Uterus (tissue), 4 donors: ENCODE data around the gene SMIM31. TPM values are rescaled to one million over a fixed set of nuclear protein-coding genes. Genes with fewer than 3 reads are reported as not detected.

Experiments used
- DNase-seq, 2 donors: peaks; one replicate each; pipeline ENCODE4 v3.0.0-alpha.2; 2019 to 2020
- H3K27ac ChIP-seq, 2 donors: fragments of 200-600 bp; sonication (generic); 1 replicate in 1 of 2; 2 replicates in 1 of 2; pipeline ENCODE4 v1.5.1; 2016 to 2018
- H3K27me3 ChIP-seq, 2 donors: fragments of 200-600 bp; sonication (generic); one replicate each; pipeline ENCODE4 v1.5.1; 2018 to 2019; ENCODE audit warnings: control low read depth in 1 of 2
- H3K36me3 ChIP-seq, 2 donors: fragments of 200-600 bp; sonication (generic); one replicate each; pipeline ENCODE4 v1.5.1; 2019; ENCODE audit warnings: control low read depth in 1 of 2
- H3K4me1 ChIP-seq, 2 donors: fragments of 200-600 bp; sonication (generic); one replicate each; pipeline ENCODE4 v1.5.1; 2018 to 2019; ENCODE audit warnings: control low read depth in 1 of 2
- H3K4me3 ChIP-seq, 2 donors: fragments of 200-600 bp; sonication (generic); 1 replicate in 1 of 2; 2 replicates in 1 of 2; pipeline ENCODE4 v1.5.1; 2018 to 2019; ENCODE audit warnings: mild to moderate bottlenecking in 1 of 2
- H3K9me3 ChIP-seq, 2 donors: fragments of 200-600 bp; sonication (generic); one replicate each; pipeline ENCODE4 v1.5.1; 2019; ENCODE audit warnings: control low read depth in 1 of 2
- CTCF ChIP-seq, 4 experiments: fragments of 200-600 bp in 2 of 4; fragments of 450-650 bp in 2 of 4; sonication (generic) in 2 of 4; IDR thresholded peaks; one replicate each; pipeline ENCODE4 v1.5.1; 2016 to 2019; ENCODE audit warnings: antibody characterized with exemption in 4 of 4, mild to moderate bottlenecking in 2 of 4, moderate library complexity in 1 of 4
- POLR2A ChIP-seq, 2 donors: fragments of 450-650 bp; IDR thresholded peaks; one replicate each; pipeline ENCODE4 v1.6.1; 2016; ENCODE audit warnings: antibody characterized with exemption in 2 of 2, mild to moderate bottlenecking in 1 of 2, moderate library complexity in 1 of 2
- intact Hi-C: fragments of 100-400 bp; cut with DNase I; formaldehyde crosslinking; loops from one replicate; pipeline ENCODE4 v1.15.1; 2023; ENCODE audit warnings: low total_unique reads
- total RNA-seq, 4 donors: library from RNA; depleted of rRNA in 3 of 4; stranded (reverse); fragments of >200 nt in 3 of 4; gene quantifications; one replicate each; pipeline versions ENCODE4 v1.1.0 to v1.2.4, GENCODE V29; 2014 to 2023
- donor health status: DM: yes; HTN: yes; CAD: no.

The SMIM31 gene
- total RNA-seq, 4 donors from 2014 or later = not detected

- Histone ChIP-seq H3K36me3 (no peaks in the 10 kb centered on the region), H3K27ac (no peak overlapping the region), H3K9me3 (no peaks in the 10 kb centered on the region), H3K4me1 (no peaks in the 10 kb centered on the region), H3K4me3 (no peak overlapping the region), H3K27me3 (no peaks in the 10 kb centered on the region)
- no peak for DNase-seq
- intact Hi-C loops = no loop called here
- TF ChIP-seq POLR2A (IDR thresholded peaks at IDR 0.05) (no peak), CTCF (IDR thresholded peaks at IDR 0.05) (no peak)
Observed at GRCh38 chr4:164819366-164819765, 65.4 kb downstream of the SMIM31 start.

- H3K9me3 ChIP-seq = no peaks in the 10 kb centered on the region
- no peaks in the 10 kb centered on the region for H3K4me1 ChIP-seq
- H3K4me3 ChIP-seq = no peak overlapping the region
- H3K27me3 ChIP-seq = no peaks in the 10 kb centered on the region
- intact Hi-C loops = no loop called here
- no peak for TF ChIP-seq POLR2A (IDR thresholded peaks at IDR 0.05)
- TF ChIP-seq CTCF (IDR thresholded peaks at IDR 0.05) = no peak
- H3K36me3 ChIP-seq = no peaks in the 10 kb centered on the region
- no peak overlapping the region for H3K27ac ChIP-seq
- no peak for DNase-seq
Observed at GRCh38 chr4:164821711-164822110, 67.8 kb downstream of the SMIM31 start.

- no peak overlapping the region for H3K4me3 ChIP-seq
- intact Hi-C loops = no loop called here
- no peaks in the 10 kb centered on the region for H3K36me3 ChIP-seq
- TF ChIP-seq POLR2A (IDR thresholded peaks at IDR 0.05) = no peak
- no peak for TF ChIP-seq CTCF (IDR thresholded peaks at IDR 0.05)
- DNase-seq = no peak
- no peaks in the 10 kb centered on the region for H3K27me3 ChIP-seq
- H3K27ac ChIP-seq = no peak overlapping the region
- H3K4me1 ChIP-seq = no peaks in the 10 kb centered on the region
- H3K9me3 ChIP-seq = no peaks in the 10 kb centered on the region
Observed at GRCh38 chr4:164824581-164824980, 70.7 kb downstream of the SMIM31 start.

- no peak overlapping the region for H3K4me3 ChIP-seq
- no peaks in the 10 kb centered on the region for H3K27me3 ChIP-seq
- no peaks in the 10 kb centered on the region for H3K4me1 ChIP-seq
- TF ChIP-seq POLR2A (IDR thresholded peaks at IDR 0.05) (no peak), CTCF (IDR thresholded peaks at IDR 0.05) (no peak)
- no peaks in the 10 kb centered on the region for H3K9me3 ChIP-seq
- no peak for DNase-seq
- intact Hi-C loops = no loop called here
- H3K27ac ChIP-seq = no peak overlapping the region
- no peaks in the 10 kb centered on the region for H3K36me3 ChIP-seq
Observed at GRCh38 chr4:164828955-164829354, 75.0 kb downstream of the SMIM31 start.

GRCh38 chr4:164846566-164846965 lies 92.6 kb downstream of the SMIM31 start:
- Histone ChIP-seq H3K9me3 (no peaks in the 10 kb centered on the region), H3K27me3 (no peaks in the 10 kb centered on the region), H3K36me3 (no peaks in the 10 kb centered on the region), H3K4me1 (no peaks in the 10 kb centered on the region), H3K4me3 (no peak overlapping the region), H3K27ac (no peak overlapping the region)
- intact Hi-C loops = no loop called here
- DNase-seq = no peak
- TF ChIP-seq CTCF (IDR thresholded peaks at IDR 0.05) (no peak), POLR2A (IDR thresholded peaks at IDR 0.05) (no peak)
